GM12891 (cell line): ENCODE results near the gene EXOC3L2.
A peak's percentile ranks its signal among the peaks of the same experiment; 100 is the strongest.

ENCODE experiments used
- DNase-seq: peaks from one replicate; pipeline ENCODE4 v3.0.0; 2011; ENCODE audit warnings: low spot score; ENCODE audit not compliant: insufficient read length
- FAIRE-seq: peaks from 2 replicates; lab custom pipeline; 2011; peaks lifted over from hg19 to GRCh38; lab: Jason Lieb, UNC
- PAX5 ChIP-seq: IDR thresholded peaks from 2 replicates; pipeline ENCODE4 v1.6.1; 2011; ENCODE audit warnings: low read length, moderate library complexity, mild to moderate bottlenecking; ENCODE audit not compliant: insufficient read depth, severe bottlenecking
- POLR2A ChIP-seq: IDR thresholded peaks from 2 replicates; pipeline ENCODE4 v1.6.1; 2011; ENCODE audit warnings: low read depth, low read length, control low read depth
- POLR2AphosphoS5 ChIP-seq: IDR thresholded peaks from 2 replicates; pipeline ENCODE4 v1.6.1; 2011; ENCODE audit warnings: low read depth, low read length, control low read depth
- POU2F2 ChIP-seq: IDR thresholded peaks from 2 replicates; pipeline ENCODE4 v1.6.1; 2011; ENCODE audit warnings: low read depth, mild to moderate bottlenecking, control low read depth, low read length, moderate library complexity
- SPI1 ChIP-seq: IDR thresholded peaks from 2 replicates; pipeline ENCODE4 v1.6.1; 2011; ENCODE audit warnings: low read depth, low read length, control low read depth
- TAF1 ChIP-seq: IDR thresholded peaks from 2 replicates; pipeline ENCODE4 v1.6.1; 2011; ENCODE audit warnings: low read depth, low read length, control low read depth

EXOC3L2 gene

GRCh38 chr19:45172173-45172572 lies 73.0 kb downstream of the EXOC3L2 start:
- no peak for TF ChIP-seq POU2F2
- DNase-seq (no peak), FAIRE-seq (no peak)

- TF ChIP-seq POLR2AphosphoS5 (no peak), POLR2A (no peak), POU2F2 (no peak), SPI1 (no peak), TAF1 (no peak), PAX5 (no peak)
- no peak for FAIRE-seq
- DNase-seq, result no peak
Observed at GRCh38 chr19:45171211-45171623, 74.0 kb downstream of the EXOC3L2 start.

GRCh38 chr19:45170146-45171106 lies 74.8 kb downstream of the EXOC3L2 start:
- TF ChIP-seq PAX5 (no peak), TAF1 (no peak), SPI1 (no peak)
- DNase-seq (no peak), FAIRE-seq (no peak)

GRCh38 chr19:45169602-45170001 lies 75.6 kb downstream of the EXOC3L2 start:
- TF ChIP-seq SPI1 (no peak), POLR2A (no peak), POU2F2 (no peak), TAF1 (no peak), POLR2AphosphoS5 (no peak), PAX5 (no peak)
- DNase-seq, result no peak
- no peak for FAIRE-seq

- DNase-seq, result no peak
- no peak for FAIRE-seq
- TF ChIP-seq PAX5 (no peak), POU2F2 (no peak), TAF1 (no peak), POLR2A (no peak), POLR2AphosphoS5 (no peak), SPI1 (no peak)
Observed at GRCh38 chr19:45168767-45169351, 76.3 kb downstream of the EXOC3L2 start.

GRCh38 chr19:45166723-45167252 lies 78.4 kb downstream of the EXOC3L2 start:
- FAIRE-seq (no peak), DNase-seq (no peak)
- TF ChIP-seq TAF1, result no peak
- no peak for TF ChIP-seq POLR2A
- TF ChIP-seq POLR2AphosphoS5, result no peak
- TF ChIP-seq PAX5, result no peak
- no peak for TF ChIP-seq POU2F2
- TF ChIP-seq SPI1, result no peak

GRCh38 chr19:45164577-45165335 lies 80.5 kb downstream of the EXOC3L2 start:
- FAIRE-seq, result peak; percentile 89
- DNase-seq, result peak; percentile 85
- no peak for TF ChIP-seq SPI1
- TF ChIP-seq TAF1, result 0 out of 2 replicates have a peak, but pooled peaks have one; percentile 20

- FAIRE-seq (peak; percentile 48), DNase-seq (no peak)
- TF ChIP-seq POU2F2, result no peak
Observed at GRCh38 chr19:45163751-45164460, 81.3 kb downstream of the EXOC3L2 start.

GRCh38 chr19:45163156-45163555 lies 82.1 kb downstream of the EXOC3L2 start:
- no peak for FAIRE-seq
- no peak for DNase-seq
- TF ChIP-seq POU2F2 (no peak), POLR2A (no peak), PAX5 (no peak), SPI1 (no peak), TAF1 (no peak), POLR2AphosphoS5 (no peak)
